ENCODE results near the gene CHD2.

CHD2 gene

GRCh38 chr15:93012786-93013185, 112.7 kb downstream of the CHD2 start:
- in situ Hi-C loops (cut with HindIII; ENCODE audit: low sequenced_read_pairs): no loop called here
- DNase-seq (ENCODE audit: low read depth, low spot score): no peak
- no peak for TF ChIP-seq CTCF (IDR thresholded peaks at IDR 0.05; ENCODE audit: low read depth, low read length)

GRCh38 chr15:93017526-93017925, 117.4 kb downstream of the CHD2 start:
- DNase-seq (ENCODE audit: low read depth, low spot score): no peak
- in situ Hi-C loops (cut with HindIII; ENCODE audit: low sequenced_read_pairs): no loop called here
- no peak for TF ChIP-seq CTCF (IDR thresholded peaks at IDR 0.05; ENCODE audit: low read depth, low read length)
- H3K4me3 ChIP-seq (ENCODE audit: low read depth, low read length): no peak overlapping the region

More at GRCh38 chr15:93012786-93013185, 112.7 kb downstream of the CHD2 start:
- H3K4me3 ChIP-seq (ENCODE audit: low read depth, low read length): no peak overlapping the region

- DNase-seq (ENCODE audit: low read depth, low spot score): no peak
- H3K4me3 ChIP-seq (ENCODE audit: low read depth, low read length): no peak overlapping the region
- in situ Hi-C loops (cut with HindIII; ENCODE audit: low sequenced_read_pairs): no loop called here
- peak; percentile 34 for TF ChIP-seq CTCF (IDR thresholded peaks at IDR 0.05; ENCODE audit: low read depth, low read length)
These were observed 118.5 kb downstream of the CHD2 start for GRCh38 chr15:93018574-93018973.

DNA sequence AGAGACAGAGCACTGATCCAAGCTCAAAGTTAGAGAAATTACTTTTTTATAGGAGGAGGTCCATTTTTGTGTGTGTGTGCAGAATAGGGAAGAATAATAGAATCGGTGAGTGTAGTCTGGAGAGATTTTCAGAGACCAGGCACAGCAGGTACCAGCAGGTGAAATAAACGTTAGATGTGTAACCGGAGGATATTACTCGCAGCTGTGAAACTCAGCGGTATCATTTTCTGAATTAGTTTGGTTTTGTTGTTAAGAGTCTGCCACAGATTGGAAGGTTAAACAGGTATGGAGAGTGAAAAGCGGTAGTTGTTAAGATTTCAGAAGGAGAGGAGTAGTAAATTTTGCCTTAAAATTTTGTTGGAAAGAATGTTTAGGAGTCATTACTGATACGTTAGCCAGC, 119.0 kb downstream of the CHD2 start:
- in situ Hi-C loops (cut with HindIII; ENCODE audit: low sequenced_read_pairs): no loop called here
- no peak overlapping the region for H3K4me3 ChIP-seq (ENCODE audit: low read depth, low read length)
- no peak for DNase-seq (ENCODE audit: low read depth, low spot score)
- no peak for TF ChIP-seq CTCF (IDR thresholded peaks at IDR 0.05; ENCODE audit: low read depth, low read length)

- DNase-seq (ENCODE audit: low read depth, low spot score): no peak
- no peak for TF ChIP-seq CTCF (IDR thresholded peaks at IDR 0.05; ENCODE audit: low read depth, low read length)
- in situ Hi-C loops (cut with HindIII; ENCODE audit: low sequenced_read_pairs): no loop called here
- no peak overlapping the region for H3K4me3 ChIP-seq (ENCODE audit: low read depth, low read length)
These were observed 119.8 kb downstream of the CHD2 start for GRCh38 chr15:93019971-93020370.

DNA sequence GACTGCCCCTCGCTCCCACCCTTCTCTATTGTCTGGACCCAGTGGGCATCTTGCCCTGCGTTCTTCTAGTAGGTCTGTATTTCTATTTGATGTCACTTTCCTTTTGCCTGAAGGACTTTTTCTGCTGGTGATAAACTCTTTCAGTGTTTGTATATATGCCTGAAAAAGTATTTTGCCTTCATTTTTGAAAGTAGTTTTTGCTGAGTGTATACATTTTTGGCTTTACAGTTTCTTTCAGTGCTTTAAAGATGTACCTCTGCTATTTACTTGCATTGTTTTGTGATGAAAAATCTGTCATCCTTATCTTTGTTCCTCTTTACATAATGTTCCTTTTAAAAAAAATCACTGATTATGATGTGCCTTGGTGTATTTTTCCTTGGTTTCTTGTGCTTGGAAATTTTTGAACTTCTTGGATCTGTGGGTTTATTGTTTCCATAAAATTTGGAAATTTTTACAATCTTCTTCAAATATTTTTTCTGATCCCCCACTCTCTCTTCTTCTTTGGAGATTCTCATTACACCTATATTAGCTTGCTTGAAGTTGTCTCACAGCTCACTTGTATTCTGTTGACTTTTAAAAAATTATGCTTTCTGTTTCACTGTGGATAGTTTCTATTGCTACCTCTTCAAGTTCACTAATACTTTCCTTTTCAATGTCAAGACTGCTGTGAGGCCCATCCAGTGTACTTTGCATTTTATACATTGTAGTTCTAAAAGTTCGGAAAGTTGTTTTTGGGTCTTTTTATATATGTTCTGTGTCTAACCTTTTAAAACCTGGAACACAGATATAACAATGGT, 121.0 kb downstream of the CHD2 start:
- DNase-seq (ENCODE audit: low read depth, low spot score): no peak
- no peak for TF ChIP-seq CTCF (IDR thresholded peaks at IDR 0.05; ENCODE audit: low read depth, low read length)
- in situ Hi-C loops (cut with HindIII; ENCODE audit: low sequenced_read_pairs): no loop called here
- no peak overlapping the region for H3K4me3 ChIP-seq (ENCODE audit: low read depth, low read length)
